NB4 (cell line): ENCODE results near the gene LHB.

ENCODE experiments used
- MYC ChIP-seq: IDR thresholded peaks from 2 replicates; pipeline ENCODE4 v1.6.1; 2011; ENCODE audit warnings: low read depth, low read length
- POLR2A ChIP-seq: IDR thresholded peaks from 2 replicates; pipeline ENCODE4 v1.6.1; 2011; ENCODE audit warnings: mild to moderate bottlenecking; ENCODE audit not compliant: insufficient read length; ENCODE audit errors: extremely low read depth
- TF ChIP-seq, protein P1 (sequence below): IDR thresholded peaks from one replicate; pipeline ENCODE4 v1.5.1; 2012; ENCODE audit warnings: low read depth, low read length
- TF ChIP-seq, protein P2 (sequence below): IDR thresholded peaks from 2 replicates; pipeline ENCODE4 v1.6.1; 2011; ENCODE audit warnings: low read depth, low read length

DNA sequence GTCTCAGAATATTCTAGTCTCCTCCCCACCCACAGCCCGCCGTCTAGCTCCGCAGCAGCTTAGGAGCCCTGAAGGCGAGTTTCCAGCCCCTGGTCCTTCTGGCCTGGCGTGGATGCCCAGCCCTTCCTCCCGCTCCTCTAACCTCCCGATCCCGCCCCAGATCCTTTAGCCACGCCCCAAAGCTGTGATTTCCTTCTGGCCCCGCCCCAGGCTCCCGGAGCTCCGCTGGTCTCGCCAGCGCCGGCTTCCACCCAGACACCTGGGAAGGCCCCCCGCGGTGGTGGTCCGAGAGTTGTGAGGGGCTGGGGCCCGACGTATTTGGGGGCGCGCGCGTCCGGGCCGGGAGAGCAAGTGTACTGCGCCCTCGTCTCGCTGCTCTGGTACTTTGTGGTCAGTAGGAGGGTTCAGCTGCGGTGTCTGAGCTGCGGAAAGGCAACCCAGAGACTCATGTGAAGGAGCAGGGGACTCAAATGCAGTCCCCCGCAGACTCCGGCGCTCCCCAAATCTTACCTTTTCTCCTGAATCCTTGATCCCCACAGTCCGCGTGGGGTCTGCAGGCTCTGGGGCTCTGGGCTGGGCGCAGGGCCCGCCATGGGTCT is 40.8 kb upstream of the LHB start, which contains the start of gene CGB7:
- no peak for TF ChIP-seq POLR2A
- TF ChIP-seq, protein P1, sequence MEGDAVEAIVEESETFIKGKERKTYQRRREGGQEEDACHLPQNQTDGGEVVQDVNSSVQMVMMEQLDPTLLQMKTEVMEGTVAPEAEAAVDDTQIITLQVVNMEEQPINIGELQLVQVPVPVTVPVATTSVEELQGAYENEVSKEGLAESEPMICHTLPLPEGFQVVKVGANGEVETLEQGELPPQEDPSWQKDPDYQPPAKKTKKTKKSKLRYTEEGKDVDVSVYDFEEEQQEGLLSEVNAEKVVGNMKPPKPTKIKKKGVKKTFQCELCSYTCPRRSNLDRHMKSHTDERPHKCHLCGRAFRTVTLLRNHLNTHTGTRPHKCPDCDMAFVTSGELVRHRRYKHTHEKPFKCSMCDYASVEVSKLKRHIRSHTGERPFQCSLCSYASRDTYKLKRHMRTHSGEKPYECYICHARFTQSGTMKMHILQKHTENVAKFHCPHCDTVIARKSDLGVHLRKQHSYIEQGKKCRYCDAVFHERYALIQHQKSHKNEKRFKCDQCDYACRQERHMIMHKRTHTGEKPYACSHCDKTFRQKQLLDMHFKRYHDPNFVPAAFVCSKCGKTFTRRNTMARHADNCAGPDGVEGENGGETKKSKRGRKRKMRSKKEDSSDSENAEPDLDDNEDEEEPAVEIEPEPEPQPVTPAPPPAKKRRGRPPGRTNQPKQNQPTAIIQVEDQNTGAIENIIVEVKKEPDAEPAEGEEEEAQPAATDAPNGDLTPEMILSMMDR, result no peak
- no peak for TF ChIP-seq MYC
- TF ChIP-seq, protein P2, sequence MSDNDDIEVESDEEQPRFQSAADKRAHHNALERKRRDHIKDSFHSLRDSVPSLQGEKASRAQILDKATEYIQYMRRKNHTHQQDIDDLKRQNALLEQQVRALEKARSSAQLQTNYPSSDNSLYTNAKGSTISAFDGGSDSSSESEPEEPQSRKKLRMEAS, result no peak
